H1 (cell line): ENCODE data around the gene NUP210. TPM values are rescaled to one million over a fixed set of nuclear protein-coding genes. Genes with fewer than 3 reads are reported as not detected.

Experiments
- ATF3 ChIP-seq: IDR thresholded peaks from 2 replicates; pipeline ENCODE4 v1.6.1; 2011; ENCODE audit warnings: low read depth, mild to moderate bottlenecking, low read length; ENCODE audit not compliant: insufficient read depth
- CHD7 ChIP-seq: fragments of 300-600 bp; sonication (generic); IDR thresholded peaks from 2 replicates; pipeline ENCODE4 v1.7.1; 2012; ENCODE audit warnings: low read length, moderate library complexity, mild to moderate bottlenecking, inconsistent platforms; ENCODE audit not compliant: insufficient replicate concordance
- EP300 ChIP-seq, 2 experiments: IDR thresholded peaks; 1 replicate in 1 of 2; 2 replicates in 1 of 2; pipeline ENCODE4 v1.6.1; 2011 to 2012; ENCODE audit warnings: low read depth in 2 of 2, low read length in 2 of 2, mild to moderate bottlenecking in 2 of 2, borderline replicate concordance in 1 of 2, inconsistent platforms in 1 of 2, moderate library complexity in 1 of 2
- HDAC6 ChIP-seq: IDR thresholded peaks from one replicate; pipeline ENCODE4 v1.7.1; 2012; ENCODE audit warnings: low read depth, mild to moderate bottlenecking, inconsistent platforms, low read length, moderate library complexity
- polyA plus RNA-seq, 7 experiments: library from polyadenylated mRNA; depleted of rRNA in 3 of 7; stranded (reverse) in 5 of 7; unstranded in 2 of 7; fragments of >200 nt in 5 of 7; fragments of 200-250 nt in 2 of 7; gene quantifications; 1 replicate in 5 of 7; 2 replicates in 1 of 7; 4 replicates in 1 of 7; pipeline versions ENCODE4 v1.2.1 to v1.2.3, GENCODE V29; 2011 to 2013; ENCODE audit warnings: missing spikeins in 2 of 7, mixed read lengths in 2 of 7
- total RNA-seq: library from RNA; stranded (reverse); fragmentation: NEBNext Ultra II Directional; extraction: Animal tissue kit (Norgen Biotek cat#: 25700); gene quantifications from 2 replicates; pipeline ENCODE4 v1.2.1, GENCODE V29; 2021

The NUP210 gene
- total and polyA plus RNA-seq, 2 of the 8 experiments (the other 6 are each of a cell fraction or from before 2014, with no cell fraction given): 51.0 to 53.7 TPM

- TF ChIP-seq CHD7 (no peak), EP300 (IDR thresholded peaks at IDR 0.05; ENCODE audit: borderline replicate concordance in 1 of 2, low read depth in 2 of 2, low read length in 2 of 2) (no peak), ATF3 (no peak), HDAC6 (no peak)
These were observed 86.8 kb downstream of the NUP210 start (continued) for GRCh38 chr3:13333236-13333897.
